NCI-H345 treated with DMSO at 0.1 percent for 48 hours (cell line): ENCODE measurements around the gene CTPS2.
"Not testable (repeated sequence)": the region's sequence is repeated elsewhere in the genome, so short reads cannot be mapped to it uniquely, and the experiment has no call there.

Experiments
- DNase-seq: peaks from one replicate; lab custom pipeline; 2025; ENCODE audit not compliant: unreplicated experiment; lab: John Stamatoyannopoulos, UW

Gene CTPS2

DNA sequence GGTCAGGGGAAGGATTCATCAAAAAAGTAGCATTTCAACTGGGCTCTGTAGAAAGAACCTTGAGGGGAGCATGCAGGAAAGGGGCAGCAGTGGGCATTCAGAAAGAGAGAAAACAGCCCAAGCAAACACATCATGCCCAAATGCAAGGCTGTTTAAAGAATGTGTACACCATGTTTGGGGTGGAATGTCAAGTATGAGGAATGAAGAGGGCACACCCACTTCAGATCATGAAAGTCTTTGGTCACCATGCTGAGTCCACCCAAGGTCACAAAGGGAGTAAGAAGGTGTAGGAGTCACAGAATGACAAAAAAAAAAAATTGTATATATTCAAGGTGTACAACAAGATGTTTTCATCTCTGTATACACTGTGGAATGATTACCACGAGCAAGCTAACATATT is 53.1 kb downstream of the CTPS2 start:
- no peak for DNase-seq

DNA sequence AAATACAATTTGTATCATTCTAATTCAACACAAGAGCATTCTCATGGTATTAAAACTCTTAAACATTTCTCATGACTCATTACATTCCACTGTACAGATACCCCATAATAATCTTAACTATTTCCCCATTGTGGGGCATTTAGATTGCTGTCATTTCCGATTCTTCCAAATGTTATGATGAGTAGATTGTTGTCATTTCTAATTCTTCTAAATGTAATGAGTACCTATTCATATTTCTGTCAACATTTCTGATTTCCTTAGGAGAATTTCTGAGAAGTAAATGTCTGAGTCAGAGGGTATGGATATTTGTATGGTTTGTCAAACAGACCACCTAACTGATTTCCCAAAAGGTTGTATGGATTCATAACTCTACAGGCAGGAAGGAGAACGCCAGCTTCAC is 54.2 kb downstream of the CTPS2 start:
- DNase-seq: no peak

DNA sequence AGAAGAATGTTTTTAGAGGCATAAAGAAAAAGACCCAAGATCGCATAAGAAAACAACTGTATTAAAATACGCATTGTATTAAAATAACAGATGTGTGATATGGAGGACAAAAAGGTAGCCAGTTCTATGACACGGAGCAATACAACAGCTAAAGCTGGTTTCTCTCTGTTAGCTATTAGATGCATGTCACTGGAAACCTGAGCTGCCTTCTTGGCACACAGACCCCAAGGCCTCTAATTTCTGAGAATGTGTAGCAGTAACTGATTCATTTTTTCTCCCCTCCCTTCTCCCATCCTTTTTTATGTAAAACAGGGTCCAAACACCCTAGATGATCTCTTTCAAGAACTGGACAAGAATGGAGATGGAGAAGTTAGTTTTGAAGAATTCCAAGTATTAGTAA is 58.4 kb downstream of the CTPS2 start:
- no peak for DNase-seq

DNA sequence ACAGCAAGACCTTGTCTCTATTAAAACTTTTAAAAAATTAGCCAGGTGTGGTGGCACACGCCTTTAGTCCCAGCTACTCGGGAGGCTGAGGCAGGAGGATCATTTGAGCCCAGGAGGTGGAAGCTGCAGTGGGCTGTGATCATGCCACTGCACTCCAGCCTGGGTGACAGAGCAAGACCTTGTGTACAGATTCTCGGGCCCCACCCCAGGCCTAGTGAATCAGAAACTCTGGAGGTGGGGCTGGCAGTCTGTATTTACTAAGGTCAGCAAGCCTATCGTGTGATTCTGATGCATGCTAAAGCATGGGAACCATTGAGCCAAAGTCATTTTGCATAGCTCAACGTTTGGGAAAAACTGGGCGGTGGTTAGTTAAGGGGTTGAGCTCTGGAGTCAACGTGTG is 59.0 kb downstream of the CTPS2 start:
- no peak for DNase-seq

DNA sequence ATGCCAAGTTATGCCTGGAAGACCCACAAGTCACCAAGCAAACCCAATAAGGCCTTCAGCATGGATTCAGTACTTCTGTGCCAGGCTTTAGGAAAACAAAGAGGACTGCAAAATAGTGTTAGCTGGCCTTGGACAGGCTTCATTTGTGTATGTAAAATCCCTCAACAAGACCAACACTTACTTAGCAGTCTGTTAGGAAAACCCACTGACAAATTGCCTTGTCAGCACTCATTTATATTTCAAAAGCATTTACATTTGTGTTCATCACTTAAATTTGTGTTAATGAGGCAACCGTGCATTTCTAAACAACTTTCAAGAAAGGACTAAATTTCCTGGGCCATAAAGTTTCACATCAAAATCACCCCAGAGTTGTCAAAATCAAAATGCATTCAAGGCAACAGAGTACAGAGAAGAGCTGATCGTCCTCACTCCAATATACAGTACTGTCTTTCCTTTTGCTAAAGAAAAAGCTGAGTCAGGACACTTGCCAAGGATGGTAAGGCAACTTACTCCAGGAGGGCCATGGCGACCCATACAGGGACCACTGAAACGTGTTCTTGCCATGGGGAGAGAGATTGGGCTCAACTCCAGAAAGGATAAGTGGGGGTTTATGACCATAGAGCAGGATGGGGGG is 61.0 kb downstream of the CTPS2 start:
- DNase-seq: no peak

DNA sequence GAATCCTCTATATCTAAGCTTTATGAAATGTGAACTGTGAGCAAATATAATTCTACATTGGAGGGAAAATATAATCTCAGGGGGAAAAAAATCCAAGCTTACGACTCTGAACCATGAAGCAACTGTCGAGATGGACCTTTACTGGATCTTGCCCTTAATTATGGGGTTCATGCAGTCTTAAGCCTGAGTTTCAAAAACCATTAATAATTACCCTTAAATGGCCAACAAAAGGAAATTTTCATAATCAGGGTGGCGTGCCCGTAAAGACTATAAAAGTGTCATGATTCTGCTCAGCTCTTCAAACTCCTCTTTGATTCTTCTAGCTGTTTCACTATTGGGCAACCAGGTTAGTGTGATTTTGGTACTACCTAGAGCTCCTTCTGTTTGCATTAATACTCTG is 62.6 kb downstream of the CTPS2 start, which contains the start of gene S100G:
Gene S100G, plus strand, starts transcription at position 301 of the 400 bp plus-strand sequence. CDS start 849 bp downstream, outside the sequence.
- no peak for DNase-seq

DNA sequence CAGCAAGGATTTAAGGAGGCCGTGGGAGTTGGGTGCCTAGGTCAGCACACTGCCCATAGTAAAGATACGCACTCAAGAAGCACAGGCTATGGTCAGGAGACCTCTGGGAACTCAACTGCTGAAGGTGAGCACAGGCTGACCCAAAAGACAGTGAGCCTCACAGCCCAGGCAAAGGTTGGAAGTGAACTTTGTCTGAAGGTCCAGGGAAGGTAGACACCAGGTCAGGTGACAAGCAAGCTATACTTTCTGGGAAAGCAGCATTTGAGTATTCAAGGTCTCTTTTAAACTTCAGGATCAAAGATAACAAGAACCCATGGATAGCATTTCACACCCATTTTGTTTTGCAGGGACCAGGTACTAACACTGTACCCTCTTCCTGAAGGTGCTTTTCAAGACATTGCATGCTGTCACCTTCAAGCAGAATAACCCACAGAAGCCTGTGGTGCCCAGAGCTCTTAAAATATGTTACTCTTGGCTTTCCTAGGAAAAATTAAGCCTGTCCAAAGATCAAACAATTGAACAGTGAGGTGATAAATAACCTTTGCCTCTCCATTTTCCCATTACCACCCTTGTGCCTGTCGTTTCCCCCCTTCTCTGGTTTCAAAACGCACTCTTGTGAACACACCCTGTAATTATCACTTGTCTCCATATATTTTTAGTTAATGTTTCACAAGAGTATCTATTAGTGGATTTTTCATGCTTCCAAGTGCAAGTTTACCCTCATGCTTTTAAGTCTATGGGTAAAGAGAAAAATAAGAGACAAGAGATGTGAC is 65.9 kb downstream of the CTPS2 start:
- no peak for DNase-seq

DNA sequence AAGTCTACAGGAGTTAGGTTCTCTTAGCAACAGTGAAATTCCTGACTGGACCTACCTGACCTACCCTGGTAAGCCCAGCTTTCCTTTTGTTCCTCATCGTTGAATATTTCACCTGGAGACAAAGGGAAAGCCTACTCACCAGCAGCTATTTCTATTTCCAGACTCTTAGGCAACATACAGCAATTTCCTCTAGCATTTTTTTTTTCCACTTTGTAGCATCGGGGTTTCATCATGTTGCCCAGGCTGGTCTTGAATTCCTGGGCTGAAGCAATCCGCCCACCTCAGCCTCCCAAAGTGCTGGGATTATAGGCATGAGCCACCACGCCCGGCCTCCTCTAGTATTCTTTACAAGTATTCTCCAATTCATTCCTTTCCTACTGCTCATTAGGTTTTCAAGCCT is 69.3 kb downstream of the CTPS2 start:
- no peak for DNase-seq

DNA sequence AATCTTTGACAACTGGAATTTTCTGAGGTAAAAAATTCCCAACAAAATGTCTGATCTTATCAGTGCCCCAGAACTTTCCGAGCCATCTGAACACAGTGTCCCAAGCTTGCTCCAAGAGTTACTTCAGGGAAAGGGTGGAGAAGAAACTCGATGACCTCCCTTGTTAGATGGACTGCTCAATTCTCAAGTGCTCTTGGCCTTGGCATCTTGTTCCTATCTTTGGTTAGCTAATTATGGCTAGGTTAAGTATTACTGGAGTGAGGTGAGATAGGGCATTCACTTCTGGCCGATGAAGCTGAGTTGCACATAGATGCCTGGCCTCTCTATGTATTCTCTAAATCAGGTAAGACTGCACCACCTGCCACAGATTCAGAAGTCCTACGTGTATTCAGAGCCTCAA is 71.6 kb downstream of the CTPS2 start:
- DNase-seq: no peak

DNA sequence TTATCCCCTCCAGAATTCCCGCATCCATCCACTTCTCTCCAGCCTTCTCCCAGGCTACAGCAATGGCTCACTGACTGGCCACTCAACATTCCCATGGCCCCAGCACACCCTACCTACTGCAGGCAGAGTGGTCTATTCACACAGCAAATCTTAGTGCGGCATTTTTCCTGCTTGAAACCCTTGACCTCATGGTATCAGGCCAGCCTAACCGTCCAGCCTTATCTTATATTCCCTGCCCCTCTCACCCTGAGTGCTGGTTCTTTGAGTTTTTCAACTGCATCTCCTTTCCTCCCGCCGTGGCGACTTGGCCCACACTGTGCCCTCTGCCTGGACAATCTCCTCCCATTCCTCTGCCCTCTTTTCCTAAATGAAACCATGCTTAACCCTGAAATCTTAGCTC is 72.5 kb downstream of the CTPS2 start:
- DNase-seq: no peak

DNA sequence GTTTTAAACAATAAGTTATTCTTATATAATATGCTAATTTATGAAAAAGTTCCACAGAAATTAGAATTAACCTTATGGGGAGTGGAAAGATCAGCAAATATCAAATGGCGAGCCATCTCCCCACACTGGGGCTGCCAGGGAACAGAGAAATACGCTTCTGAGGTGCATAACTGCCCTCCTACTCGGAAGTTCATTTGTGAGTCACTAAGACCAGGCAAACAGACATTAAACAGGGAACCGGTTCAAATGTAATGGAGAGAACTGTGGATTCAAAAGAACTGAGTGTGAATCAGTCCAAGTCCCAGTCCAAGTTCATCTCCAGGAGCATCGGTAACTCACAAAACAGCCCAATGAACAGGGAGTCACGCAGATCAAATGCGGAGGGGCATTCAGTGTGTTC is 73.9 kb downstream of the CTPS2 start:
- DNase-seq: no peak

DNA sequence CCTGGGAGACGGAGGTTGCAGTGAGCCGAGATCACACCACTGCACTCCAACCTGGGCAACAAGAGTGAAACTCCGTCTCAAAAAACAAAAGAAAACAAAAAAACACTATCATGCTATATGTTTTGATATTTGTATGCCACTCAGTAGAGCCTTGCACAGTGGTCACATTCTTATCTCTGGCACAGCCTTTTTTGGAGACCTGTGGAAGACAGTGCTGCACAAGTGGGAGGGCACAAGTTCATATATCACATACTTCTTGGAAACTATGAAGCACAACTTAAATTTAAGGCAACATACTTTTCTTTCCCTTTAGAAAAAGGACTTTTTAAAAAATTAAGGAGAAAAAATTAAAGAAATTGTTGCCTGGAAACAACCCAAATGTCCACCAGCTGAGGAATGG is 76.9 kb downstream of the CTPS2 start:
- no peak for DNase-seq

DNA sequence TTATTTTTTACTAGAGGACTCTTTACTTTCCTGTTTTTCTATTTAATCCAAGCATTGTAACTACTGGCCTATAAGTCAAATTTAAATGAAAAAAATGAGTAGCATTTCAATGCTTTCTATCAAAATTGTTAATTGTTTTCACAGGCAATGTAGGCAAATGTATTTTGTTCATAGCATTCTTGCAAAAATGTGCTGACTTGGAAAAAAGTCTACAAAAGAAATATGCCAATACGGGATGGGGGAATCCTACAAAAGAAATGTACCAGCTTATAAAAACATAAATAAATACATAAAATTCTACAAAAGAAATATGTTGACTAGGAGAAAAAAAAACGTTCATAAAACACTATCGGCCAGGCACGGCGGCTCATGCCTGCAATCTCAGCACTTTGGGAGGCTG is 77.4 kb downstream of the CTPS2 start:
- DNase-seq: no peak

DNA sequence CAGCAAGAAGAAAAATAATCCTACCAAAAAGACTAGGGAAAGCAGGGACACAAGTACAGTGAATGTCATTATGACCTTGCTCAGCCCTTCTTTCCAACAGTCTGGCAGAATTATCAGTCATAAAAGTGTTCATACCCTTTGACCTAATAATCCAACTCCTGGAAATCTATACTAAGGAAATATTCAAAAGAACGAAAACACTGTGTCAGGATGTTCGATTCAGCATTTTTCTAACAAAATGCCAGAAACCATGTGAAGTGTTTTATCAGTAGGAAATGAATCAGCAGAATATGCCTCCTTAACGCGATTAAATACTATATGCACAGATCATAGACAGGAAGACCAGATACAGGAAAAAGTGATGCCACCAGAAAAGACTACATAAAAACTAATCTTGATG is 78.7 kb downstream of the CTPS2 start:
- DNase-seq: no peak

DNA sequence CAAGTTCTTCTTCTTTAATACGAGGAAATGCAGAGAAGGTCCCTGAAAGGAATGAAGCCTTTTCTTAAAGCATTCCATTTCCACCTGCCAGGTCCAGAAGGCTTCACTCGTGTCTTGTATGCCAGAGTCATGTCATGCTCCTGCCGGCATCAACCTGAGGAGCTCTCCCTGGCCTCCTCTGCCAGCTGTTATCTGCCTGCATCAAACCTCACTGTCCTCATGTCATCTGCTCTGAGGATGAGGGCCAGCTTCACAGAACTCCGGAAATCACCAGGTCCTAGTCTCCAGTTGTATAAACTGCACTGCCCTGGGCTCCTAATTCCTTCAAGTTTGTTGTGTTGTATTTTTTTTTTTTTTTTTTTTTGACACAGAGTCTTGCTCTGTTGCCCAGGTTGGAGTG is 82.6 kb downstream of the CTPS2 start:
- DNase-seq: no peak

DNA sequence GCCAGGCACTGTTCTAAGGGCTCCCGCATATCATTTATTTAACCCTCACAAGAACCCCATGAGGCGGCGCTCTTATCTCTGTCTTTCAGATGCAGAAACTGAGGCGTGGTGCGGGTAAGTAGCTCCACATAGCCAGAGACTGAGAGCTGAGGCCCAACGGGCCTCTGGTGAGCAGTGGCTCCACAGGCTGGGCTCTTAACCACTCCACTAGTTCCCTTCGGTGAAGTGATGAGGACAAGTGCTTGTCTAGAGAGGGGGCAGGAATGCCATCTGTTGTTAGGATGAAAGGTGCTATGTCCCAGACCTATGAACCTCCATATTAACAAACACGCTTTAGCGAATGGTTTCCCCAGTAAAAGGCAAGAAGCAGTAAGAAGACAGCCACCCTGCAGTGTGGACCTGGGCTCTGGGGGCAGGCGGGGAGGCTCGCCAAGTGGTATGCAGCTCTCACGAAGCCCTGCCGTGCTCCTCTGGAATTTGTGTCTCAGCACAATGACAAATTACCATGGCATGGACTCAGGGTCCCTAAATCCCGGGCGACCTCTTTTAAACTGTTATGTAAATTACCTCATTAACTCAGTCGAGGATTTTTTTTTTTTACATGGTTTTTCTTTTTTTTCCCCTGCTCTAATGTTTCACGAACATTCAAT is 83.4 kb downstream of the CTPS2 start:
- no peak for DNase-seq

DNA sequence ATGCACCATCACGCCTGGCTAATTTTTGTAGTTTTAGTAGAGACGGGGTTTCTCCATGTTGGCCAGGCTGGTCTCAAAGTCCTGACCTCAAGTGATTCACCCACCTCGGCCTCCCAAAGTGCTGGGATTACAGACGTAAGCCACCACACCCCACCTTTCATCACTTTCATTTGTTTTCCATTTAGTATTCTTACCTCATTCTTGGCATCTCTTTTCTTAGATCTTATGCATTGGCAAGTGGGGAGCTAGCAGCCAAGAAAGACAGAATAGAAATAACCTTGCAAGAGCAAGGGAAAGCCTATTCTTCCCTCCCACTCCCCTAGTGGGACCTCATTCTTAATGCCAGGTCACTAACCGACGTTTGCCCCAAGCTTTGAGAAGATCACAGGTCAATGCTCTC is 84.0 kb downstream of the CTPS2 start:
- DNase-seq: not testable (repeated sequence)

DNA sequence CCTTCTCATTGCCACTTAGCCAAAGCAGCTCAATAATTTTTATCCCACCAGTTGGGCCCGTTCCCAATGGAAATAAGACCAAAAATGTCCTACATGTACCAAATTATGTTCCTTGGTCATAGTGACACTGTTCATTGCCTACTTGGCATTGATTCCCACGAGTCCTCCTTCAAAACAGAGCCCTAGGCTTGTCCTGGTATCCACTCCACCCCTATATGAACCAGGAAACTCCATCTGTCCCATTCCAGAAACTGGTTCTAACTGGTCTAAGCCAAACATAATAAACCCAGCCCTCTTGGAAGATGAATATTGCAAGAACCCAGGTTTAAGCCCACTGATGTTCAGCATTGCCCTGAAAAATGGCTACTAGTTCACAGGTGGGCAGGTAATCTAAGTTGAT is 93.4 kb downstream of the CTPS2 start:
- DNase-seq: no peak

DNA sequence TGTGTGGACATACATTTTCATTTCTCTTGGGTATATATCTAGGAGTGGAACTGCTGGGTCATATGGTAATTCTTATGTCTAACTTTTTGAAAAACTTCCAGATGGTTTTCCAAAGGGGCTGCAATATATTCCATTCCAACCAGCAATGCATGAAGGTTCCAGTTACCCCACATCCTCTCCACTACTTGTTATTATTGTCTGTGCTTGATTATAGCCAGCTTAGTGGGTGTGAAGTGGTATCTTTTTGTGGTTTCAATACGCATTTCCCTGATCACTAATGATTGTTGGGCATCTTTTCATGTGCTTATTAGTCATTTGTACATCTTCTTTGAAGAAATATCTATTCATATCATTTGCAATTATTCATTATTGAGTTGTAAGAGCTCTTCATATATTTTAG is 94.0 kb downstream of the CTPS2 start:
- no peak for DNase-seq

DNA sequence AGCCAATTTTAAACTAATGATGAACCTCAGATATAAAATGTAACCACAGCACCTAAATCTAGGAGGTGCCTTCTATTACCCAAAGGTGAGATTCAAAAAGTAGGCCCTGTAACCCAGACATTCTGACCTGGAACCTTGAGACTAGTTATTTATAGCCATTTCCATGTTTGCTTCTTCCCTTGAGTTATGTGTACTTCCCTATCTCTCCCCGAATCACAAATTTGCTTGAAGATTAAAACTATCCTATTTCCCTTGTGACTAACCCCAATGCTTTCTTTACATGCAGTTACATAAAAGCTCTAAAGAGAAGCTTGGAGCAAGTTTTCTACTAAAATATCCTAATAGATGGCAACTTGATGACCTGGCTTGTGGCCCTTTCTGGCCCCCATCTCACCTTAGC is 95.1 kb downstream of the CTPS2 start:
- DNase-seq: no peak

DNA sequence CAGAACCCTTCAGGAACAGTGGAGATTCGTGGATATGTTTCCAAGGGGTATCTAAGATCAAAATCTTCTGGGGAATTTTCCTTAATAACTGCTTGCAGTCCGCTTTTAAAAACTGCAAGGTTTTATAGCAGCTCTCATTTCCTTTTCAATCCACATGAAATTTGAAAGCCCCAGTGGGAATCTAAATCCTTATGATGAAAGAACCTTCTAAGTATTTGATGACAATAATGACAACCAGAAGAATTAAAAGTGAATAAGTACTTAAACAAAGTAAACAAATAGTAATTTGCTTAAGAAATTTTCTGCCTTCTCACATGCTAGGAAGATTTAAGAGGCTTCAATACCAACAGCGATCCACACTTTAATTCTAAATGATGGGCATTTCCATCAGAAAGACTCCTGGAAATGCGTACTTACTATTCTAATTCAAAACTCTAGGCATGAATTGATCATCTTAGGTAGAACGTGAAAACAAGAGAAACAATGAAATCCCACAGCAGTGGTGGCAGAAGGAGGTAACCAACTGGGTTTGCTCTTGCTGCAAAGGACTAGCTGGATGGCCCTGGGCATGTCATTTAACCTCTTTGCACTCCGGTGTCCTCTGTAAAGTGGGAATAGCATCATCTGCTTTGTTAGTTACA is 100.1 kb downstream of the CTPS2 start:
- no peak for DNase-seq

DNA sequence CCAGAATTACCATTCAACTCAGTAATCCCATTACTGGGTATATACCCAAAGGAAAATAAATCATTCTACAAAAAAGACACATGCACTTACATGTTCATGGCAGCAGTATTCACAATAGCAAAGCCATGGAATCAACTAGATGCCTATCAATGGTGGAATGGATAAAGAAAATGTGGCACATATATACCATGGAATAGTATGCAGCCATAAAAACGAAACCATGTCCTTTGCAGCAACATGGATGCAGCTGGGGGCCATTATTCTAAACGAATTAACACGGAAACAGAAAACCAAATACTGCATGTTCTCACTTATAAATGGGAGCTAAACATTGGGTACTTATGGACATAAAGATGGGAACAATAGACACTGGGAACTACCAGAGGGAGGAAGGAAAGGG is 101.8 kb downstream of the CTPS2 start:
- not testable (repeated sequence) for DNase-seq
